ENCODE measurements around the gene GABBR2.

GABBR2 gene

GRCh38 chr9:98256756-98257155, 452.0 kb downstream of the GABBR2 start:
- DNase-seq (ENCODE audit: low spot score): peak; percentile 30

- DNase-seq (ENCODE audit: low spot score): peak; percentile 90
Observed at GRCh38 chr9:98255578-98256296, 453.0 kb downstream of the GABBR2 start, which contains the start of gene TBC1D2. Gene TBC1D2, minus strand, starts transcription at chr9:98255649. Its CDS starts 108 bp downstream, at chr9:98255541.

DNA sequence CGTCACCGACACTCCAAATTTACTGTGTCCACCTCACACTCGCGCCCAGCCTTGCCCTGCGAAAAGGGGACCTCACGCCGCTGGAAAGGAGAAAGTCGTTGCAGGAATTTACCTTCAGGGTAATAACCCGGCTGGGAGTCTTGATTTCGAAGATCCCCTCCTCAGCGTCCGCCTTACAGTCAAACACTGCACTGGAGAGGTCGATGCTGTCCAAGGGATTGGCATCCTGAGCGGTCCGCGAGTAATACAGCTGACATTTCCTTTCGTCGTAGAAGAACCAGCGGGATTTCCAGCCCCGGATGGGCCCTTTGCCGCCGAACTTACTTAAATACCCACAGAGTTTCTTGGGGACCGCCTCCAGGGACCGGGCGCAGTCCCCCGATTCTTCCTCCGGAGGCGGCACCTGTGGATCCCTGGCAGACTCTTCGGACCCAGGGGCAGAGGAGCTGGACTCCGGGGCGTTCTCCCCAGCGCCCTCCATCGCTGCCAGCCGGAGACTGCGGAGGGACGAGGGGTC, 453.6 kb downstream of the GABBR2 start:
- DNase-seq (ENCODE audit: low spot score): no peak

DNA sequence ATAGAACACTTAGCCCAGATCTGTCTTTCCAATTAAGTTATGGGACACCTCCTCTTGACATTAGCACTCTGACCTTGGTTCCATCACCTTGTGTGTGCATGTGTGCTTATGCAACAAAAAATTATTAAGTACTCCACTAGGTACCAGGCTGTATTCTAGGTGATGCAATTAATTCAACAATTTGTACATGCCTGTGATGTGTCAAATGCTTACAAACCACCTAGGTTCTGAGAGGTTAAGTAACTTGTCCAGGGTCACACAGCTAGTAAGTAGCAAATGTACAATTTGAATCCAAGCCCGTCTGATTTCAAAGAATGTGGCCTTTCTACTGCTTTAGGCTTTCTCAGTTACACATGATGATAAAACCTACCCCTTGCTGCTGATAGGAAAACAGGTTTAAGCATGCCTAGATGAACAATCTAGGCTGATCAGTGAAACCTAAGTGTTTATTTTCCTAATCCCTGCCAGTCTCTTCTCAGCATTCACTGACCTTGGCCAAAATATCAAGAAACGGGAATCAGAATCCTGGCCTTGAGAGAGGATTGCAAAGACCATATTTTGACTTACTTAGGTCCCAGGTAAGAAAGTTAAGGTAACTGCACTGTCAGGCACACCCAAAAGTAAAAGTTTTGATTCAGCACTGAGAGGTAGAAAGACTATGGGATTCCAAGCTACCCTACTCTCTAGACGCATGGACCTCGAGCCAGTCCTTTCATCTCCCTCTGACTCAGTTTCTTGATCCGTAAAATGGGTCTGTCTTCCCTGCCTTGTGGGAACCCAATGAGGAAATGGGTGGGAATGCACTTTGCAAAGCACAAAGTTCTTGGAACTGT, 454.3 kb downstream of the GABBR2 start:
- DNase-seq (ENCODE audit: low spot score): peak; percentile 19

DNA sequence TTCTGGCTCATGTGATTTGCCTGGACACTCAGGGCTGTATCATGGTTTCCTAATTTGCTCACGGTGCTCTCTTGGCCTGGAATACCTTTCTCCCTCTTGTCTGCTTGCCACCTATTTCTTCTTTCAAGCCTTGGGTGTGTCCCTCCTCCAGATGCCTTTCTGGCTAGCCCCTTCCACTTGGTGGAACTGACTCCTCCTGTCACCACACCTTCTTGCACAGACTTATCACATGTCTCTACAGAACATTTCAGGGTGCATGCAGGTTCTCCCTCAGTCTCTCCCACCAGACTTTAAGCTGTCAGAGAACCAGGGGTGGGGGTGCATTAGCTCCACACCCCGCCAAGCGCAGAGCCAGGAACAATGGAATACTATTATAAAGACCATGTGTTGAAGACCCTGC, 455.2 kb downstream of the GABBR2 start:
- no peak for DNase-seq (ENCODE audit: low spot score)

DNA sequence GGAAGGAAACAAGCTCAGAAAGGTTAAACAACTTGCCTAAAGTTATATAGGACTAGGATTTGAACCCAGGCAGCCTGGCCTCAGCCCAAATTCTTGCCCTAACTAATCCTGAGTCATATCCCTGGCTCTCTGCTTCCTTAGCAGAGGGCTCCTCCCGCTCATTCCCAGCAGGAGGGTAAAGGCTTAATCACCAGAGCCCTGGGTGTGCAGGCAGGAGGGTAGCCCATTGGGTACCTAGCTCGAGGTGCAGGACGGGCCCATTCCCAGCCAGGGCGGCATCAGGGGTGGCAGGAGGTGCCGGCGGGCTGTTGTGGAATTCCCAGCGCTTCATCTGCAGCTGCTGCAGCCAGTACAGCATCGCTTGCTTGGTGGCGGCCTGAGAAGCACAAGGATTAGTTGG, 457.2 kb downstream of the GABBR2 start:
- no peak for DNase-seq (ENCODE audit: low spot score)

- no peak for DNase-seq (ENCODE audit: low spot score)
Observed at GRCh38 chr9:98249771-98250170, 459.0 kb downstream of the GABBR2 start.

- no peak for DNase-seq (ENCODE audit: low spot score)
Observed at GRCh38 chr9:98248737-98249474, 459.8 kb downstream of the GABBR2 start.

DNA sequence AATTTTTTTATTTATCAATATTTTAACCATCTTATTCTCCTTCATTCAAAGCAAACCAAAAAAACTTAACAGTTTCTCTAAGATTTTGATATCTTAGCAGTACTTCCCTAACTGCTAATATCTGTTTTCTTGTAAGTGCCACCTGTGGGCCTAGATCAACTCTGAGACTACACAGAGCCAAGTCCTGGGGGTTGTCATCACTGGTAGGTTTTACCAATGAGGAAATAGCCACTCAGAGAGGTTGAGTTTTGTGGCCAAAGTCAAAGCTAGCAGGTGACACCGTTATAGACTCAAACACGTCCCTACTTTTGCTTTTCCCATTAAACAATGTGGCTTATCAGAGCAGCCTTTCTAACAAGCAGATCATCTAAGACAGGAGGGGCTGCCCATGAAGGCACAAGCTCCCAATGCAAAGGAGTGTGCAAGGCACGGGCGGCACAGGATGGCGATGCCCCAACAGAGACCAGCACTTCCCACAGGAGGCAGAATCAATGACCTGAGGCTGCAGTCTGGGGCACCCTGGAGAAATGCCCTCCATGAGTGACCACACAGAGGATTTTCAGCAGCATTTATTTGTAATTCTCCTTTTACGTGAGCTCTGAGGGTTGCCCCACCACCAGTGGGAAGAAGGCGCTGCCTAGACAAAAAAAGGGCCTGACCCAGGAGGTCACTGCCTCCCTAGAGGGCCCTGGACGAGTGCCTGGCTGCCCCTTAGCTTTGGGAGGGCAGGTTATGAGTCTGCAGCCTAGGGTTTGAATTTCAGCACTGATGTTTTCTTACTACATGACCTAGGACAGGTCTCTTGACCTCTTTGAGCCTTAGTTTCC, 460.7 kb downstream of the GABBR2 start:
- DNase-seq (ENCODE audit: low spot score): no peak

DNA sequence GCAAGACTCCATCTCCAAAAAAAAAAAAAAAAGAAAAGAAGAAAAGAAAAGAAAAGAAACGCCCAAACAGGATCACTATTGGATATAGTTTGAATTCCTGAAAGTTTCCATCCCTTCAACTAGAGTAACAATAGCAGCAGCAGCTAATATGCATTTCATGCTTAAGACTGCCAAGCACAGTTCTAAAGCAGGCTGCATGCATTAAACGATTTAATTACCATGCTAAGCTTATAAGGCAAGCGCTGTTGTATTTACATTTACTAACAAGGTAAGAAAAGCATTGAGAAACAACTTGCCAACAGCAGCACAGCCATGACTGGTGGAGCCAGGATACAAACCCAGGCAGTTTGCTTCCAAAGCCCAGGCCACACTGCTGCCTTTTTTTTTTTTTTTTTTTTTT, 466.3 kb downstream of the GABBR2 start:
- no peak for DNase-seq (ENCODE audit: low spot score)

- DNase-seq (ENCODE audit: low spot score): no peak
Observed at GRCh38 chr9:98241357-98242300, 467.1 kb downstream of the GABBR2 start.

GRCh38 chr9:98240475-98240874, 468.3 kb downstream of the GABBR2 start:
- no peak for DNase-seq (ENCODE audit: low spot score)

Data from cerebellar cortex (tissue), 1 donor.